Keratinocyte (primary cell): ENCODE results near the gene GYG1.

Experiments
- EZH2 ChIP-seq: IDR thresholded peaks from one replicate; pipeline ENCODE4 v1.6.1; 2012; ENCODE audit warnings: inconsistent platforms, mild to moderate bottlenecking, low read length, moderate library complexity
- TF ChIP-seq, protein P1 (sequence below), 3 experiments: IDR thresholded peaks in 1 of 3; conservative IDR thresholded peaks in 1 of 3; optimal IDR thresholded peaks in 1 of 3; 2 replicates in 2 of 3; 3 replicates in 1 of 3; pipeline versions ENCODE3 to v1.5.1; 2011; ENCODE audit warnings: low read length in 3 of 3, mild to moderate bottlenecking in 3 of 3, moderate library complexity in 2 of 3, control low read depth in 1 of 3, inconsistent platforms in 1 of 3; ENCODE audit not compliant: insufficient read depth in 2 of 3; ENCODE audit errors: extremely low read depth in 1 of 3

DNA sequence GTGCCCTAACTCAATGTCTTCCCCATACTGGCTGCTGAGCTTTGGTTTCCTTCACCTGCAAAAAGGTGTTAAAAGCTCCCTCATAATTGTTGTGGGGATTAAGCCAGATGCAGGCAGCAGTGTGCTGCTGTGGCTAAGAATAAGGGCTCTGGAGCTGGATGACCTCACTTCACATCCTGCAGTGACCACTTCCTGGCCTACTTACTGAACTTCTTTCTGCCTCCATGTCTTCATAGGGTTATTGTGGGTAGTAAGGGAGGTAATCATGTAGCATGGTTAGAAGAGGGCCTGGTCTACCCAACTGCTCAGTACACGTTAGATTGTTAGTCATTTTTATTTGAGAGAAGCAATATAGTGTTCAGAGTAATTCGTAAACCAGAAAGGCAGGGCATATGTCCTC is 18.4 kb downstream of the GYG1 start:
- TF ChIP-seq, protein P1, sequence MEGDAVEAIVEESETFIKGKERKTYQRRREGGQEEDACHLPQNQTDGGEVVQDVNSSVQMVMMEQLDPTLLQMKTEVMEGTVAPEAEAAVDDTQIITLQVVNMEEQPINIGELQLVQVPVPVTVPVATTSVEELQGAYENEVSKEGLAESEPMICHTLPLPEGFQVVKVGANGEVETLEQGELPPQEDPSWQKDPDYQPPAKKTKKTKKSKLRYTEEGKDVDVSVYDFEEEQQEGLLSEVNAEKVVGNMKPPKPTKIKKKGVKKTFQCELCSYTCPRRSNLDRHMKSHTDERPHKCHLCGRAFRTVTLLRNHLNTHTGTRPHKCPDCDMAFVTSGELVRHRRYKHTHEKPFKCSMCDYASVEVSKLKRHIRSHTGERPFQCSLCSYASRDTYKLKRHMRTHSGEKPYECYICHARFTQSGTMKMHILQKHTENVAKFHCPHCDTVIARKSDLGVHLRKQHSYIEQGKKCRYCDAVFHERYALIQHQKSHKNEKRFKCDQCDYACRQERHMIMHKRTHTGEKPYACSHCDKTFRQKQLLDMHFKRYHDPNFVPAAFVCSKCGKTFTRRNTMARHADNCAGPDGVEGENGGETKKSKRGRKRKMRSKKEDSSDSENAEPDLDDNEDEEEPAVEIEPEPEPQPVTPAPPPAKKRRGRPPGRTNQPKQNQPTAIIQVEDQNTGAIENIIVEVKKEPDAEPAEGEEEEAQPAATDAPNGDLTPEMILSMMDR (optimal IDR thresholded peaks at IDR 0.05 in 1 of 3, IDR thresholded peaks at IDR 0.05 in 1 of 3, conservative IDR thresholded peaks at IDR 0.05 in 1 of 3; ENCODE audit: extremely low read depth in 1 of 3, insufficient read depth in 2 of 3, low read length in 3 of 3): no peak
- TF ChIP-seq EZH2: no peak
